ENCODE results near the gene AP3D1.

The AP3D1 gene

GRCh38 chr19:2084993-2085720, 66.2 kb downstream of the AP3D1 start:
- DNase-seq (ENCODE audit: low read depth), result peak; percentile 87

DNA sequence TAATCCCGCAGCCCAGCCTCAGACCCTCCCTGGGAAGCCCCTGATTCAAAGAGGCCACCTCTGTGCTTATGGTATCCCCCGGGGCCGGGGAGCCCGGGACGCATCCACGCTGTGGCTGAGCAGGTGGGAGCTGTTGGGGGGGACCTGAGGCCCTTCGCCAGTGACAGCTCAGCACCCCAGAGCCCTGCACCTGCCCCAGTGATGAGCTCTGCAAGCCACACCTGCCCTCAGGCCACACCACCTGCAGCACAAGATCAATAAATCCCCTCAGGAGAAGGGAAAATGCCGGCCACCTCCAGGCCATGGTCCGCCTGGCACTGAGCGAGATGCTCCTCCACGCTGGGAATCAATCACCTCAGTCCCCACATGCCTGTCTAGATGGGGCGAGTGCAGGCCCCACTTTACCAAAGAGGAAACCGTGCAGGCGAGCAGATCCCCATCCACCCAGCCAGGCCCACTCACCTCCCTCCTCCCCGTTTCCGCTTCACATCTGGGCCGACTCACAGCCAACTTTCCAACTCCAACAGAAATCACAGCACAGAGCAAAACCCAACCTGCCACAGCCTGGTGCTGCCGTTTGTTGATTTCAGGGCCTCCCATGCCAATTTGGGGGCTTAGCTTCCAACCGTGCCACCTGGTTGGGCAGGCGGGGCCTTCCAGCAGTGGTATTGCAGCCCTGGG, 68.1 kb downstream of the AP3D1 start:
- peak; percentile 60 for DNase-seq (ENCODE audit: low read depth)

GRCh38 chr19:2081873-2082810, 69.2 kb downstream of the AP3D1 start:
- DNase-seq (ENCODE audit: low read depth), result no peak

- DNase-seq (ENCODE audit: low read depth), result no peak
Measured at GRCh38 chr19:2080336-2080988, 70.9 kb downstream of the AP3D1 start.

GRCh38 chr19:2079865-2080301, 71.5 kb downstream of the AP3D1 start:
- DNase-seq (ENCODE audit: low read depth), result no peak

DNA sequence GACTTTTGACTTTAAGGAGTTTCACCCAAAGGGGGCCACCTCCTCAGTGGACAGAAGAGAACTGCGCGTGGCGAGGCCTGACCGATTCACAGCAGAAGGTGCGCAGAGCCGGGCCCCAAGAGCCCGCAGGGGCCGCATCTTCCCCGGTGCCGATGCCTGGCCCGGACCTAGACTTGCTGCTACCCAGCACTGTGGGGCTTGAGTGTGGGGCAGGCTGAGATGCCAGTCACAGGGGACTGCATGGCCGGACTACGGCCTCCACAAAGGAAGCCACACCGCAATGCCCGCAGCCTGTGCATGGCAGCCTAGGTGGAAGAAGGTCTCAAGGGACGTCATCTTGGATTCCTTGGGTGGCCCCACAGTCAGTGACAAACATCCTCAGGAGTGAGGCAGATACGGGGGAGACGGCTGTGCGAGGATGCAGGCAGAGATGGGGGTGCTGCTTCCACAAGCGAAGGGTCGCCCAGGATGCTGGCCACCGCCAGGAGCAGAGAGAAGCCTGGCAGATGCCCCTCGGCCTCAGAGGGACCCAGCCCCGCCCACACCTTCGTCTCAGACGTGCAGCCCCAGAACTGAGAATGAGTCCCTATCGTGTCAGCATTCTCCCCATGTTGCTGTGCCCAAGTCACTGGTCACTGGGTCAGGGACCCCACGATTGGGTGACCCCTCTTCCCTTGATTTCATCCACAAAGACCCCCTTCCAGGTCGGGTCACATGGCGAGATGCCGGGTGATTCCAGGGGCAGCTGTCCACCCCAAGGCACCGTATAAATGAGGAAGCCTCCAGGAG, 72.1 kb downstream of the AP3D1 start:
- DNase-seq (ENCODE audit: low read depth), result no peak

- DNase-seq (ENCODE audit: low read depth), result no peak
Measured at GRCh38 chr19:2077833-2078619, 73.3 kb downstream of the AP3D1 start.

GRCh38 chr19:2077398-2077797, 74.0 kb downstream of the AP3D1 start:
- no peak for DNase-seq (ENCODE audit: low read depth)

GRCh38 chr19:2076526-2076944, 74.8 kb downstream of the AP3D1 start:
- DNase-seq (ENCODE audit: low read depth), result no peak

DNA sequence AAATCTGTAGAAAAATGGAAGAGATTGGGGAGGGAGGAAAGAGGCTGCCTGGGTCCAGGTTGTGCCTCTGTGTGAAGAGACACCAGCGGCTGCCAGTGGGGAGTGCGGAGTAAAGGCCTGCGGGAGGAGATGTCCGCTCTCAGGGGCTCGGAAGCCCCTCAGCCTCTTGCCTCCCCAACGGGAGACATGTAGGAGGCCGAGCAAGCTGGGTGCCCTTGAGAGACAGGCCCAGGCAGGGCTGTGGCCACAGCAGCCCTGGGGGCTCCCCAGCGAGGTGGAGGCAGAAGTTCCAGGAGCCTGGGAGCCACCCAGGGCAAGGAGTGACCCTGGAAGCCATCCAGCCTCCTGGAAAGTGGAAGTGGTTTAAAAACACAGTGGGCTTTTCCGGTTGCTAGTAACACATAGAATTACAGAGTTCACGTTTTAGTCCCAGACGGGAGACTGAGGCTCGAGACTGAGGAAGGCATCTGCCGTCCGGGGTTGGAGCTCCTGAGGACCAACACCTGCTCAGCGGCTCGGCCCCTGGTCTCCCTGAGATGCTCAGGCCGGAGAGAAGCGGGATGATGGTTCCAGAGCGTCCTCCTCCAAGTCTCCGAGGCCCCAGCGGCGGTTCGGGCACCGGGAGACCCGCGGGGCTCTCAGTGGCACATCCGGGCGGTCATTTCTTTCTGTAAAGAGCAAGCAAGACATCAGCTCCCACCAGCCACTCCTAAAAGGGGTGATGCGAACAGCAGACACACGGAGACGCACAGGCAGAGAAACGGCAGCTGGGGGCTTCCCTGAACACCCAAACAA, 78.4 kb downstream of the AP3D1 start:
- DNase-seq (ENCODE audit: low read depth), result no peak

DNA sequence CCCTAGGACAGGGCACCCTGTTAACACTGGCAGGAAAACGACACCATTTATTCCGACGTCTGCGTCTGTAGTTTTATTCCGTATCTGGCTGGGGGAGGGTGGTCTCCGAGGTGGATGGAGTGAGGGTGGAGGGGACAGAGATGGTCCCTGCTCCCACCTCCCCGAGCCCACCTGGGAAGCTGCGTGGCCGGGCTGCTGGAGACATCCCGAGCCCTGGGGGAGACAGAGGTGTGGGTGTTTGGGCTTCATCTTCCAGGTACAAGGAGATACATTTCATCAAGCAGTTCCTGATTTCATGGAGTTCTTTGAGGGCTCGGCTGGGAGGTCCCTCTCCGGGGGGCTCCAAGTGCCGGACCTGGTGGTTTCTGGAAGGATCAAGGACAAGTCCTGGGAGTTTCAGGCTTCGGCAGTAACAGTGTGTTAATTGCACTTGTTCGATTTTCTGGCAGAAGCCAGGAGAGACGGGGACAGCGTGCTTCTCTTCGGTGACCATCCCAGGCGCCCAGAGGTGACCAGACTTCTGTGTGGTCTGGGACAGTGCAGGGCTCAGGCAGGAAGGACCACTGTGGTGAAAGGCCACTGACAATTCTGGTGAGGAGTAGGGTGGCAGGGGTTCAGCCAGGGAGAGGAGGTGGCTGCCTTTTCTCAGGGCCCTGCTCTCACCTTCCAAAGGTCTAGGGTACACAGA, 80.2 kb downstream of the AP3D1 start:
- no peak for DNase-seq (ENCODE audit: low read depth)

DNA sequence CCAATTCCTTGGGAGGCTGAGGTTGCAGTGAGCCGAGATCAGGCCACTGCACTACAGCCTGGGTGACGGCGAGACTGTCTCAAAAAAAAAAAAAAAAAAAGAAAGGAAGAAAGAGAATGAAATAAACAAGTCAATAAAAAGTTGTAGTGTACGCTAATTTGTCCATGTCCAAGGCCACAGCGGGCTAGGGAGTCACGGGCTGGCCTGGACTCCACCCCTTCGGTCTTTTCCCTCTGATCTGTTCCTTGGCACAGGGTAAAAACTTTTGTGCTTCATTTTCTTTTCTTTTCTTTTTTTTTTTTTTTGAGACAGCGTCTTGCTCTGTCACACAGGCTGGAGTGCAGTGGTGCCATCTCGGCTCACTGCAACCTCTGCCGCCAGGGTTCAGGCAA, 80.9 kb downstream of the AP3D1 start:
- DNase-seq (ENCODE audit: low read depth), result no peak

- DNase-seq (ENCODE audit: low read depth), result no peak
Measured at GRCh38 chr19:2064788-2065524, 86.4 kb downstream of the AP3D1 start.

GRCh38 chr19:2064395-2064787, 87.0 kb downstream of the AP3D1 start:
- no peak for DNase-seq (ENCODE audit: low read depth)

GRCh38 chr19:2063824-2064223, 87.5 kb downstream of the AP3D1 start:
- no peak for DNase-seq (ENCODE audit: low read depth)

DNA sequence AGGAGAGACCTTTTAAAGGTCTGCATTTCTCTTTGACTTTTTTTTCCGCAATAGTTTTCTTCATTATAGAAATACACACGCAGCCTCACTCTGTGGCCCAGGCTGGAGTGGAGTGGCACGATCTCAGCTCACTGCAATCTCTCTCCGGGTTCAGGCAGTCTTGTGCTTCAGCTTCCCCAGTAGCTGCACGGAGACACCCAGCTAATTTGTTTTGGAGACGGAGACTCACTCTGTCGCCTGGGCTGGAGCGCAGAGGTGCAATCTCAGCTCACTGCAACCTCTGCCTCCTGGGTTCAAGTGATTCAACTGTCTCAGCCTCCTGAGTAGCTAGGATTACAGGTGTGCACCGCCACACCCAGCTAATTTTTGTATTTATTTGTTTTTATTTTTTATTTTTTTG, 88.6 kb downstream of the AP3D1 start:
- DNase-seq (ENCODE audit: low read depth), result no peak

DNA sequence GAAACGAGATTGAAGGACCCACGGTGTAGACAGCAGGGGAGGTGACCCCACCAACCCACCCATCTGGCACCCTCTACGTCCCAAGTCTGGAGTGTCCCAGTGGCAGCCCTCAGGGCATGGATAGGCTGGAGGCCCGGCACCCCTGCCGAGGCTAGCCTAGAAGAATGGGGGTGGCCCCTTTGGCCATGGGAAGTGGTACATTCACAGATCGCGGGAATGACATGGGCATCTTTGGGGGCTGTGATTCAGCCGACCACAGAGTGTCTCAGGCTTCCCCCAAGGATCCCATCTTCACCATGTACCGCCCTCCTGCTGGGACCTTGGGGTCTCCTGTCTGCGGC, 89.0 kb downstream of the AP3D1 start:
- DNase-seq (ENCODE audit: low read depth), result no peak

Data from T follicular helper cell (primary cell).